SK-N-SH (cell line): ENCODE measurements around the gene SRMS. TPM values are rescaled to one million over a fixed set of nuclear protein-coding genes. Genes with fewer than 3 reads are reported as not detected.
A peak's percentile ranks its signal among the peaks of the same experiment; 100 is the strongest.

ENCODE experiments used
- CTCF ChIA-PET: fragments of 300-600, 350-600 bp; formaldehyde crosslinking; extraction: SDS; loops from one replicate; lab custom pipeline; 2021; lab: Yijun Ruan, JAX
- POLR2A ChIA-PET: fragments of 350-600 bp; sonication (Branson Sonifier 250); formaldehyde crosslinking; extraction: SDS; loops from one replicate; lab custom pipeline; 2020; ENCODE audit warnings: antibody characterized with exemption, inconsistent platforms; lab: Yijun Ruan, JAX
- DNase-seq: peaks from one replicate; pipeline ENCODE4 v3.0.0; 2012
- H2AFZ ChIP-seq: fragments of 200-600 bp; sonication (generic); 2 replicates; pipeline ENCODE4 v1.8.1; 2016; ENCODE audit warnings: antibody characterized with exemption, mild to moderate bottlenecking, low read depth
- H3F3A ChIP-seq: fragments of 200-600 bp; sonication (generic); replicated peaks from 2 replicates; pipeline ENCODE3; 2016; ENCODE audit warnings: antibody characterized with exemption, mild to moderate bottlenecking; ENCODE audit not compliant: insufficient read depth
- H3K27ac ChIP-seq, 2 experiments: fragments of 200-500 bp in 1 of 2; fragments of 200-600 bp in 1 of 2; sonication (Bioruptor generic) in 1 of 2; sonication (generic), shearing (Covaris generic) in 1 of 2; 2 replicates each; pipeline versions ENCODE4 v1.5.1 to v1.6.1; 2014 to 2016; ENCODE audit warnings: low read depth in 2 of 2, inconsistent platforms in 1 of 2, low read length in 1 of 2, mild to moderate bottlenecking in 1 of 2, mixed read lengths in 1 of 2
- H3K27me3 ChIP-seq: fragments of 200-600 bp; sonication (generic), shearing (Covaris generic); 2 replicates; pipeline ENCODE4 v1.6.1; 2016; ENCODE audit warnings: mixed run types; ENCODE audit not compliant: insufficient read depth
- H3K36me3 ChIP-seq, 2 experiments: fragments of 200-500 bp in 1 of 2; fragments of 200-600 bp in 1 of 2; sonication (Bioruptor generic) in 1 of 2; sonication (generic) in 1 of 2; replicated peaks in 1 of 2; 2 replicates each; pipeline versions ENCODE3 to v1.5.1; 2014 to 2016; ENCODE audit warnings: low read length in 1 of 2, mild to moderate bottlenecking in 1 of 2; ENCODE audit not compliant: insufficient read depth in 2 of 2, control insufficient read depth in 1 of 2
- H3K4me1 ChIP-seq, 2 experiments: fragments of 200-500 bp in 1 of 2; fragments of 200-600 bp in 1 of 2; sonication (Bioruptor generic) in 1 of 2; sonication (generic), shearing (Covaris generic) in 1 of 2; 2 replicates each; pipeline versions ENCODE4 v1.5.1 to v1.6.1; 2014 to 2016; ENCODE audit warnings: low read depth in 1 of 2, low read length in 1 of 2, mixed run types in 1 of 2; ENCODE audit not compliant: insufficient read depth in 2 of 2, control insufficient read depth in 1 of 2
- H3K4me2 ChIP-seq: fragments of 200-600 bp; sonication (generic), shearing (Covaris generic); 2 replicates; pipeline ENCODE4 v1.6.1; 2017; ENCODE audit warnings: mixed run types
- H3K4me3 ChIP-seq, 2 experiments: fragments of 200-500 bp in 1 of 2; fragments of 200-600 bp in 1 of 2; sonication (Bioruptor generic) in 1 of 2; sonication (generic), shearing (Covaris generic) in 1 of 2; 2 replicates each; pipeline versions ENCODE4 v1.5.1 to v1.8.1; 2014 to 2016; ENCODE audit warnings: low read depth in 2 of 2, inconsistent platforms in 1 of 2, low read length in 1 of 2, mild to moderate bottlenecking in 1 of 2, mixed read lengths in 1 of 2, moderate library complexity in 1 of 2
- H3K79me2 ChIP-seq: fragments of 200-600 bp; sonication (generic); 2 replicates; pipeline ENCODE4 v1.8.1; 2017; ENCODE audit warnings: mild to moderate bottlenecking; ENCODE audit not compliant: insufficient read depth
- H3K9ac ChIP-seq: fragments of 200-600 bp; sonication (generic); 2 replicates; pipeline ENCODE4 v1.6.1; 2017; ENCODE audit warnings: mixed run types
- H3K9me2 ChIP-seq: fragments of 200-600 bp; sonication (generic); 2 replicates; pipeline ENCODE4 v1.6.1; 2017; ENCODE audit warnings: mixed run types
- H3K9me3 ChIP-seq: fragments of 200-600 bp; sonication (generic); 2 replicates; pipeline ENCODE4 v1.6.1; 2017; ENCODE audit warnings: mixed run types, mild to moderate bottlenecking, moderate library complexity
- H4K20me1 ChIP-seq: fragments of 200-600 bp; sonication (generic); 2 replicates; pipeline ENCODE4 v1.6.1; 2017; ENCODE audit warnings: mild to moderate bottlenecking, mixed run types; ENCODE audit not compliant: insufficient read depth
- CHD2 ChIP-seq: fragments of 150-350 bp; IDR thresholded peaks from 2 replicates; pipeline ENCODE4 v1.6.1; 2018; ENCODE audit warnings: low read length; ENCODE audit not compliant: partially characterized antibody
- CTCF ChIP-seq: fragments of 200-600 bp; sonication (generic); IDR thresholded peaks from 2 replicates; pipeline ENCODE4 v1.6.1; 2017; ENCODE audit warnings: antibody characterized with exemption, mild to moderate bottlenecking, moderate library complexity
- ELF1 ChIP-seq: IDR thresholded peaks from 2 replicates; pipeline ENCODE4 v1.4.0; 2012
- EZH2phosphoT487 ChIP-seq: fragments of 200-600 bp; sonication (generic); IDR thresholded peaks from 2 replicates; pipeline ENCODE4 v1.6.1; 2017; ENCODE audit warnings: low read depth, mixed run types, mild to moderate bottlenecking, antibody characterized with exemption, moderate library complexity, borderline replicate concordance
- NFIC ChIP-seq: IDR thresholded peaks from 2 replicates; pipeline ENCODE4 v1.4.0; 2012; ENCODE audit warnings: borderline replicate concordance
- RFX5 ChIP-seq: IDR thresholded peaks from 2 replicates; pipeline ENCODE4 v1.6.1; 2012; ENCODE audit warnings: mild to moderate bottlenecking, improper control_type of control experiment, low read length
- RXRA ChIP-seq: IDR thresholded peaks from 2 replicates; pipeline ENCODE4 v1.4.0; 2012; ENCODE audit warnings: low read depth, mild to moderate bottlenecking, borderline replicate concordance
- SIN3A ChIP-seq: IDR thresholded peaks from 2 replicates; pipeline ENCODE4 v1.6.1; 2012; ENCODE audit warnings: low read depth, mild to moderate bottlenecking, low read length, moderate library complexity, borderline replicate concordance
- TAF1 ChIP-seq: IDR thresholded peaks from 2 replicates; pipeline ENCODE4 v1.6.1; 2012; ENCODE audit warnings: low read depth, mild to moderate bottlenecking, low read length, moderate library complexity, borderline replicate concordance
- USF1 ChIP-seq: IDR thresholded peaks from 2 replicates; pipeline ENCODE4 v1.4.0; 2012; ENCODE audit warnings: low read depth, borderline replicate concordance
- WGBS: methylation state at CpG from one replicate; pipeline ENCODE4 v1.1.6; 2017; ENCODE audit warnings: low lambda C conversion rate; 5-methylcytosine and 5-hydroxymethylcytosine counted together
- polyA plus RNA-seq, 3 experiments: library from polyadenylated mRNA; depleted of rRNA; stranded (reverse); fragments of >200 nt; gene quantifications; 2 replicates each; pipeline ENCODE4 v1.2.3, GENCODE V29; 2012
- TF ChIP-seq, protein P1 (sequence below): IDR thresholded peaks from 2 replicates; pipeline ENCODE4 v1.4.0; 2012; ENCODE audit warnings: low read depth, borderline replicate concordance
- TF ChIP-seq, protein P2 (sequence below): fragments of 150-350 bp; IDR thresholded peaks from 2 replicates; pipeline ENCODE4 v1.6.1; 2017; ENCODE audit warnings: antibody characterized with exemption, low read length, low read depth, borderline replicate concordance
- TF ChIP-seq, protein P3 (sequence below): IDR thresholded peaks from 2 replicates; pipeline ENCODE4 v1.4.0; 2012; ENCODE audit warnings: low read depth

SRMS gene
- polyA plus RNA-seq, 1 of the 3 experiments (the other 2 are of a cell fraction), result not detected

- no peaks in the 10 kb centered on the region for H3K79me2 ChIP-seq
- no peaks in the 10 kb centered on the region for H3K36me3 ChIP-seq
- 0 out of 2 replicates have a peak, but pooled peaks cover 4% of the 10 kb centered on the region for H4K20me1 ChIP-seq
- ChIA-PET CTCF (interaction anchor here (0.7 kb wide), 1 partner anchor 109 kb away, joined by 3 read pairs; no protein-coding TSS in a partner anchor), POLR2A (interaction anchor here (1.4 kb wide), 1 partner anchor 11 kb away, joined by 4 read pairs; no protein-coding TSS in a partner anchor)
- H3K27ac ChIP-seq, result no peak overlapping the region
- WGBS, result 86% methylated on average over 6 of the region's 24 CpGs
- TF ChIP-seq USF1 (no peak), RFX5 (no peak), RXRA (no peak)
- no peak overlapping the region for H3K9ac ChIP-seq
- H2AFZ ChIP-seq, result no peak overlapping the region
- no peaks in the 10 kb centered on the region for H3K9me2 ChIP-seq
- no peak overlapping the region for H3K4me3 ChIP-seq
- no peaks in the 10 kb centered on the region for H3K9me3 ChIP-seq
- H3K4me1 ChIP-seq, result peaks cover 0 to 15% of the 10 kb centered on the region in 2 experiments; a peak in 1 of 4 replicates
- peak; percentile 25 for DNase-seq
- H3K4me2 ChIP-seq, result no peak overlapping the region
- H3F3A ChIP-seq, result peaks cover 1% of the 10 kb centered on the region
- no peaks in the 10 kb centered on the region for H3K27me3 ChIP-seq
These were observed 15.0 kb downstream of the SRMS start for GRCh38 chr20:63532449-63532971.

- Histone ChIP-seq H3K36me3 (no peaks in the 10 kb centered on the region), H3K27me3 (no peaks in the 10 kb centered on the region), H3F3A (peaks cover 7% of the 10 kb centered on the region), H3K4me2 (no peak overlapping the region), H3K27ac (no peak overlapping the region), H3K9ac (no peak overlapping the region), H3K79me2 (no peaks in the 10 kb centered on the region), H3K4me1 (peaks cover 0 to 9% of the 10 kb centered on the region in 2 experiments; a peak in 1 of 4 replicates), H2AFZ (no peak overlapping the region), H3K9me2 (no peaks in the 10 kb centered on the region), H3K9me3 (no peaks in the 10 kb centered on the region), H3K4me3 (no peak overlapping the region)
- 93% methylated on average over 27 of the region's 27 CpGs for WGBS
- ChIA-PET CTCF (interaction anchor here (3.7 kb wide), 1 partner anchor 35 kb away, joined by 17 read pairs; no protein-coding TSS in a partner anchor), POLR2A (interaction anchor here (1.4 kb wide), 1 partner anchor 11 kb away, joined by 4 read pairs; no protein-coding TSS in a partner anchor)
- DNase-seq, result peak; percentile 32
- no peak for TF ChIP-seq ELF1
- TF ChIP-seq, protein P1, sequence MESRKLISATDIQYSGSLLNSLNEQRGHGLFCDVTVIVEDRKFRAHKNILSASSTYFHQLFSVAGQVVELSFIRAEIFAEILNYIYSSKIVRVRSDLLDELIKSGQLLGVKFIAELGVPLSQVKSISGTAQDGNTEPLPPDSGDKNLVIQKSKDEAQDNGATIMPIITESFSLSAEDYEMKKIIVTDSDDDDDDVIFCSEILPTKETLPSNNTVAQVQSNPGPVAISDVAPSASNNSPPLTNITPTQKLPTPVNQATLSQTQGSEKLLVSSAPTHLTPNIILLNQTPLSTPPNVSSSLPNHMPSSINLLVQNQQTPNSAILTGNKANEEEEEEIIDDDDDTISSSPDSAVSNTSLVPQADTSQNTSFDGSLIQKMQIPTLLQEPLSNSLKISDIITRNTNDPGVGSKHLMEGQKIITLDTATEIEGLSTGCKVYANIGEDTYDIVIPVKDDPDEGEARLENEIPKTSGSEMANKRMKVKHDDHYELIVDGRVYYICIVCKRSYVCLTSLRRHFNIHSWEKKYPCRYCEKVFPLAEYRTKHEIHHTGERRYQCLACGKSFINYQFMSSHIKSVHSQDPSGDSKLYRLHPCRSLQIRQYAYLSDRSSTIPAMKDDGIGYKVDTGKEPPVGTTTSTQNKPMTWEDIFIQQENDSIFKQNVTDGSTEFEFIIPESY, result no peak
- TF ChIP-seq, all 33 proteins: peak for 0
- 0 out of 2 replicates have a peak, but pooled peaks cover 4% of the 10 kb centered on the region for H4K20me1 ChIP-seq
These were observed 15.7 kb downstream of the SRMS start for GRCh38 chr20:63531686-63532448.

DNA sequence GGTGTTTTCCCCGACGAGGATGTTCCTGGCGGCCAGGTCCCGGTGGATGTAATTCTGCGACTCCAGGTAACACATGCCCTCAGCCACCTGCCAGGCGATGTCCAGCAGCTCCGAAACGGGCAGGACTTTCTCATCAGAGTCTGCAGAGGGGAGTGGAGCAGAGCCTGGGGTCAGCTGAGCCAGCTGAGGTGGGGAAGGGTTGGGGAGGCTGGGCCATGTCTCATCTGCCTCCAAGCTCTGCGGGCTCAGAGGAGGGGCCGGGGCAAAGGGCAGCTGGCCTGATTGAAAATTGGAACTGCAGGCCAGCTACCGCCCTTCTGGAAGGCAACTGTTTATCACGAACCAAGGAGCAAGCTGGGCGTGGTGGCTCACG, 16.8 kb downstream of the SRMS start:
- no peak overlapping the region for H3K27ac ChIP-seq
- H3K4me3 ChIP-seq, result no peak overlapping the region
- H2AFZ ChIP-seq, result no peak overlapping the region
- CTCF ChIA-PET, result interaction anchor here (3.7 to 5.2 kb wide), 2 partner anchors 8 to 34 kb away, joined by 17 to 25 read pairs; no protein-coding TSS in a partner anchor
- no peak overlapping the region for H3K9ac ChIP-seq
- H3K9me3 ChIP-seq, result no peaks in the 10 kb centered on the region
- no peak overlapping the region for H3K4me2 ChIP-seq
- H3K4me1 ChIP-seq, result no peaks in the 10 kb centered on the region; a peak in 1 of 4 replicates
- 0 out of 2 replicates have a peak, but pooled peaks cover 4% of the 10 kb centered on the region for H4K20me1 ChIP-seq
- no peaks in the 10 kb centered on the region for H3K36me3 ChIP-seq
- H3K9me2 ChIP-seq, result no peaks in the 10 kb centered on the region
- peaks cover 17% of the 10 kb centered on the region for H3F3A ChIP-seq
- 91% methylated on average over 9 of the region's 14 CpGs for WGBS
- H3K27me3 ChIP-seq, result no peaks in the 10 kb centered on the region
- peak; percentile 23 for DNase-seq
- POLR2A ChIA-PET, result no interaction called here
- no peaks in the 10 kb centered on the region for H3K79me2 ChIP-seq
- TF ChIP-seq CHD2 (no peak), NFIC (no peak), CTCF (no peak), TAF1 (no peak), SIN3A (no peak), EZH2phosphoT487 (no peak), ELF1 (no peak)
- TF ChIP-seq, protein P2, sequence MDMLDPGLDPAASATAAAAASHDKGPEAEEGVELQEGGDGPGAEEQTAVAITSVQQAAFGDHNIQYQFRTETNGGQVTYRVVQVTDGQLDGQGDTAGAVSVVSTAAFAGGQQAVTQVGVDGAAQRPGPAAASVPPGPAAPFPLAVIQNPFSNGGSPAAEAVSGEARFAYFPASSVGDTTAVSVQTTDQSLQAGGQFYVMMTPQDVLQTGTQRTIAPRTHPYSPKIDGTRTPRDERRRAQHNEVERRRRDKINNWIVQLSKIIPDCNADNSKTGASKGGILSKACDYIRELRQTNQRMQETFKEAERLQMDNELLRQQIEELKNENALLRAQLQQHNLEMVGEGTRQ, result no peak
- TF ChIP-seq, protein P3, sequence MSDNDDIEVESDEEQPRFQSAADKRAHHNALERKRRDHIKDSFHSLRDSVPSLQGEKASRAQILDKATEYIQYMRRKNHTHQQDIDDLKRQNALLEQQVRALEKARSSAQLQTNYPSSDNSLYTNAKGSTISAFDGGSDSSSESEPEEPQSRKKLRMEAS, result no peak
